Subcutaneous adipose tissue (tissue), 4 donors: ENCODE measurements around the gene NFATC2. TPM values are rescaled to one million over a fixed set of nuclear protein-coding genes. Genes with fewer than 3 reads are reported as not detected.

ENCODE experiments used
- small RNA-seq: library from RNA; depleted of rRNA; stranded (forward); fragments of <200 nt; gene quantifications from one replicate; pipeline ENCODE3, GENCODE V24; 2016
- total RNA-seq, 4 donors: library from RNA; depleted of rRNA; stranded (reverse); fragments of >200 nt; gene quantifications; one replicate each; pipeline ENCODE4 v1.1.0, GENCODE V29; 2016
- TF ChIP-seq, protein P1 (sequence below): fragments of 450-650 bp; IDR thresholded peaks from one replicate; pipeline ENCODE4 v1.5.1; 2016; ENCODE audit warnings: low read depth, mild to moderate bottlenecking, control low read depth, antibody characterized with exemption, moderate library complexity

Gene NFATC2
- total RNA-seq, 4 donors from 2014 or later: 2.3 to 7.5 (median 5.8) TPM

DNA sequence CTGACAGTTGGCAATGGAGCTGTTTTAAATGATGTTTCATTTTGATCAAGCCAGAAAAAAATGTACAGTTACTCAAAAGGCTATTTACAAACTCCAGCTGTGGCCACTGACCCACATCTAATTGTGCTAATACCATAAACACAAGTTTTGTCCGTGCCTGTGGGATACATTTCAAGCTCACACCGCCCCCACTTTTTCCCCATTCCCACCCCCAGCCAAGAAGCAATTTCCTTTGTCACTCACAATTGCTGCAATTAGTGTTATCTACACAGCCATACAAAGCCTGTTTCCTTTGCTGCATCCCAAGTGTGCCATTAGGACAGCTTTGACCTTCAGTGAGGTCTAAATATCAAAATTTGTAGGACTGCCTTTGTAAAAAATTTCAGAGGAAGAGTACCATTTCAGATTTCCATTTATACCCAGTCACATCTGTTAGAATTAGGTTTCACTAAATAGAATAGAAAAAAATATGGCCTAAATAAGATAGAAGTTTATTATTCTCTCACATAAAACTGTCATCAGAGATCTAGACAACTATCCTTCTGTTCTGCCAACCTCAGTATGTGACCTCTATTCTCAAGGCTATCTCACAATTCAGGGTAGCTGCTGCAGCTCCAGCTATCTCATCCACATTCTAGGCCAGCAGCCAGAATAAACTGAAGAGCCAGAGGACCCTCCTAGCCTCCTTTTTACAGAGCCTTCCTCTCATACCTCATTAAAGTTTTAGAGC is 202.6 kb downstream of the NFATC2 start:
- TF ChIP-seq, protein P1, sequence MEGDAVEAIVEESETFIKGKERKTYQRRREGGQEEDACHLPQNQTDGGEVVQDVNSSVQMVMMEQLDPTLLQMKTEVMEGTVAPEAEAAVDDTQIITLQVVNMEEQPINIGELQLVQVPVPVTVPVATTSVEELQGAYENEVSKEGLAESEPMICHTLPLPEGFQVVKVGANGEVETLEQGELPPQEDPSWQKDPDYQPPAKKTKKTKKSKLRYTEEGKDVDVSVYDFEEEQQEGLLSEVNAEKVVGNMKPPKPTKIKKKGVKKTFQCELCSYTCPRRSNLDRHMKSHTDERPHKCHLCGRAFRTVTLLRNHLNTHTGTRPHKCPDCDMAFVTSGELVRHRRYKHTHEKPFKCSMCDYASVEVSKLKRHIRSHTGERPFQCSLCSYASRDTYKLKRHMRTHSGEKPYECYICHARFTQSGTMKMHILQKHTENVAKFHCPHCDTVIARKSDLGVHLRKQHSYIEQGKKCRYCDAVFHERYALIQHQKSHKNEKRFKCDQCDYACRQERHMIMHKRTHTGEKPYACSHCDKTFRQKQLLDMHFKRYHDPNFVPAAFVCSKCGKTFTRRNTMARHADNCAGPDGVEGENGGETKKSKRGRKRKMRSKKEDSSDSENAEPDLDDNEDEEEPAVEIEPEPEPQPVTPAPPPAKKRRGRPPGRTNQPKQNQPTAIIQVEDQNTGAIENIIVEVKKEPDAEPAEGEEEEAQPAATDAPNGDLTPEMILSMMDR: no peak

DNA sequence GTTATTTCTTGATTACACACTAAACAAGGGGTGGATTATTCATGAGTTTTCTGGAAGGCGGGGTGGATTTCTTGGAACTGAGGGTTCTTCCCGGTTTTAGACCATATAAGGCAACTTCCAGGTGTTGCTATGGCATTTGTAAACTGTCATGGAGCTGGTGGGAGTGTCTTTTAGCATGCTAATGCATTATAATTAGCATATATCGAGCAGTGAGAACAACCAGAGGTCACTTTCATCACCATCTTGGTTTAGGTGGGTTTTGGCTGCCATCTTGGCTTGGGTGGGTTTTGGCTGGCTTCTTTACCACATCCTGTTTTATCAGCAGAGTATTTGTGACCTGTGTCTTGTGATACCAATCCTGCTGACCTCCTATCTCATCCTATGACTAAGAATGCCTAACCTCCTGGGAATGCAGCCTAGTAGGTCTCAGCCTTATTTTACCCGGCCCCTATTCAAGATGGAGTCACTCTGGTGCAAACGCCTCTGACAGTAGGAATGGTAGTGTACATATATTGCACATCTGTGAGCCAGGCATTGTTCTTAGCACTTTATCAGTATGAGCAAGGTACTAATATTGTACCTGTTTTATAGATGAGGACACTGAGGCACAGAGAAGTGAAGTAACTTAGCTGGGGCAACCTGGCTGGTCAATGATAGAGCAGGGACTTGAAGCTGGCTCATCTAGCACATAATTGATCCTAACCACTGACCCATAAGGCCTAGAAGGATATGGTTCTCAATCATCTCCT is 203.7 kb downstream of the NFATC2 start:
- TF ChIP-seq, protein P1: no peak

- TF ChIP-seq, protein P1: no peak
Observed at GRCh38 chr20:51337126-51337805, 205.3 kb downstream of the NFATC2 start.

Small RNA genes lying within 50 kb of the gene (small RNA-seq; reads per million reads assigned to genes)
- not detected for gene MIR3194

Other genes with a start within 250 kb of the NFATC2 start
- 100 to 1,000 TPM in 1 of 4 donors, 10 to 100 TPM in 3; 77.2 to 128 (median 88.6) TPM for gene ATP9A, start 225.7 kb upstream of the NFATC2 start, total RNA-seq